ENCODE data around the gene HSPA1B. TPM values are rescaled to one million over a fixed set of nuclear protein-coding genes. Genes with fewer than 3 reads are reported as not detected.

The HSPA1B gene
- total RNA-seq, 1 donor from 2014 or later, result 19.8 TPM

- Mint-ChIP-seq H3K27me3 (ENCODE audit: unreplicated experiment) (peaks cover 5% of the 10 kb centered on the region), H3K9me3 (ENCODE audit: unreplicated experiment) (no peaks in the 10 kb centered on the region), H3K4me3 (ENCODE audit: unreplicated experiment) (no peak overlapping the region), H3K27ac (ENCODE audit: unreplicated experiment) (peak overlapping the region; percentile 88), H3K4me1 (ENCODE audit: unreplicated experiment) (peaks cover 27% of the 10 kb centered on the region), H3K36me3 (ENCODE audit: low read depth, unreplicated experiment) (no peaks in the 10 kb centered on the region)
- DNase-seq (ENCODE audit: low spot score), result no peak
- TF ChIP-seq CTCF (IDR thresholded peaks at IDR 0.05; ENCODE audit: unreplicated experiment), result no peak
These were observed 2.0 kb upstream of the HSPA1B start for GRCh38 chr6:31825553-31825952.

- H3K27me3 Mint-ChIP-seq (ENCODE audit: unreplicated experiment), result peaks cover 4% of the 10 kb centered on the region
- no peak for TF ChIP-seq CTCF (IDR thresholded peaks at IDR 0.05; ENCODE audit: unreplicated experiment)
- no peaks in the 10 kb centered on the region for H3K9me3 Mint-ChIP-seq (ENCODE audit: unreplicated experiment)
- H3K36me3 Mint-ChIP-seq (ENCODE audit: low read depth, unreplicated experiment), result no peaks in the 10 kb centered on the region
- peak overlapping the region; percentile 92 for H3K4me3 Mint-ChIP-seq (ENCODE audit: unreplicated experiment)
- peak; percentile 22 for DNase-seq (ENCODE audit: low spot score)
- H3K27ac Mint-ChIP-seq (ENCODE audit: unreplicated experiment), result peak overlapping the region; percentile 96
- H3K4me1 Mint-ChIP-seq (ENCODE audit: unreplicated experiment), result peaks cover 24% of the 10 kb centered on the region
These were observed 699 bp upstream of the HSPA1B start for GRCh38 chr6:31826793-31827285.

GRCh38 chr6:31829633-31830283 lies 2.2 kb downstream of the HSPA1B start:
- H3K4me3 Mint-ChIP-seq (ENCODE audit: unreplicated experiment), result peak overlapping the region; percentile 91
- H3K9me3 Mint-ChIP-seq (ENCODE audit: unreplicated experiment), result no peaks in the 10 kb centered on the region
- H3K27me3 Mint-ChIP-seq (ENCODE audit: unreplicated experiment), result peaks cover 3% of the 10 kb centered on the region
- H3K4me1 Mint-ChIP-seq (ENCODE audit: unreplicated experiment), result peaks cover 17% of the 10 kb centered on the region
- H3K36me3 Mint-ChIP-seq (ENCODE audit: low read depth, unreplicated experiment), result no peaks in the 10 kb centered on the region
- no peak for TF ChIP-seq CTCF (IDR thresholded peaks at IDR 0.05; ENCODE audit: unreplicated experiment)
- DNase-seq (ENCODE audit: low spot score), result no peak
- H3K27ac Mint-ChIP-seq (ENCODE audit: unreplicated experiment), result peak overlapping the region; percentile 51

GRCh38 chr6:31830886-31831335 lies 3.4 kb downstream of the HSPA1B start:
- Mint-ChIP-seq H3K27me3 (ENCODE audit: unreplicated experiment) (peaks cover 3% of the 10 kb centered on the region), H3K36me3 (ENCODE audit: low read depth, unreplicated experiment) (no peaks in the 10 kb centered on the region), H3K9me3 (ENCODE audit: unreplicated experiment) (no peaks in the 10 kb centered on the region), H3K27ac (ENCODE audit: unreplicated experiment) (no peak overlapping the region), H3K4me1 (ENCODE audit: unreplicated experiment) (peaks cover 7% of the 10 kb centered on the region), H3K4me3 (ENCODE audit: unreplicated experiment) (peak overlapping the region; percentile 91)
- no peak for TF ChIP-seq CTCF (IDR thresholded peaks at IDR 0.05; ENCODE audit: unreplicated experiment)
- DNase-seq (ENCODE audit: low spot score), result no peak
